ENCODE data around the gene PPP2R2D.

The PPP2R2D gene

DNA sequence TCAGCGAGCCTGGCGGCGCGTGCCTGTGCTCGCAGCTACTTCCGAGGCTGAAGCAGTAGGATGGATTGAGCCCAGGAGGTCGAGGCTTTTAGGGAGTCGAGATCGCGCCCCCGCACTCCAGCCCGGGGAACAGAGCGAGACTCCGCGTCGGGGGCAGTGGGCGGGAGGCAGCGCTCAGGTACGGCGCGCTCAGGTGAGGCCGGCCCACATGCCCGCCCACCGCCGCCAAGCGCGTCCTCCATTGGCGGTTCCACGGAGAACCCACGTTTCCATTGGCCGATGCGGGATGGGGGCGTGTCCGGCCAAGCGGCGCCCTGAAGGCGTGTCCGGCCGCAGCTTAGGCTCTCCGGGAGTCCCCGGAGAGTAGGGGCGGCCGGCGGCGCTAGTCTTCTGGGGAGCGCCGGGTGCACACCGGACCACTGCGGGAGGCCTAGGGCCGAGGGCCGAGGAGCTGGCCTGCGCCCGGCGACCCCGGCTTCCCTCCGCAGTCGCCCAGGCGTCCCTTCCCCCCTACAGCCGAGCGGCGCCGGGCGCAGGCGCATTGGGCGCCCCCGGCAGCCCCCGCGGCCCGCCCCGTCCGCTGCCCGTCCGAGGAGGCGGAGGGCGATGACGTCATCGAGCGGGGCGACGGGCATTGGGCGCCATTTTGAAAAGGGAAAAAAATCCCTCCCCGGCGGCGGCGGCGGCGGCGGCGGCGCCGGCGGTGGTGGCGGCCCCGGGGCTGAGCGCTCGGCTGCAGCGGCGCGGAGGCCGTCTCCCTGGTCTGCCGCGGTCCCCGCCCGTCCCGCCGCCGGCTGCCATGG is at the start of gene PPP2R2D:
TSS of gene PPP2R2D (plus strand) at position 659 of the 803 bp plus-strand sequence. CDS start at position 800, 141 bp downstream.
- peak; percentile 93 for DNase-seq (ENCODE audit: low read depth)

DNA sequence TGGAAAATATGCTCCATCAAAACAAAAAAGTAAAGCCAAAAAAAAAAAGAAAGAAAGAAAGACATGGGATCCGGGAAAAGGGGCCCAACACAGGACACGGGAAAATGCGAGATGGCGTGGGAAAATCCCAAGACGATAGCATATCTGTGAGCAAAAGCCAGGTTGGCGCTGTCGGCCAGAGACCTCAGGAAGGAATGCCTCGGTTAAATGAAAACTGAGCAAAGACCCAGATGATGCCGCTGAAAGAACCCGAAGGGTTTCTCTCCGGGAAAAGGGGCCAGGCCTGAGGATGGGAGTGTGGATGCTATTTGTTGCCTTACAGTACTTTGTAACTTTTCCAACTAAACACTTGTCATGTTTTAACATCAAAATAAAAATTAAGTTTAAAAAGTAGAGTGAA is 49.5 kb upstream of the PPP2R2D start:
- no peak for DNase-seq (ENCODE audit: low read depth)

DNA sequence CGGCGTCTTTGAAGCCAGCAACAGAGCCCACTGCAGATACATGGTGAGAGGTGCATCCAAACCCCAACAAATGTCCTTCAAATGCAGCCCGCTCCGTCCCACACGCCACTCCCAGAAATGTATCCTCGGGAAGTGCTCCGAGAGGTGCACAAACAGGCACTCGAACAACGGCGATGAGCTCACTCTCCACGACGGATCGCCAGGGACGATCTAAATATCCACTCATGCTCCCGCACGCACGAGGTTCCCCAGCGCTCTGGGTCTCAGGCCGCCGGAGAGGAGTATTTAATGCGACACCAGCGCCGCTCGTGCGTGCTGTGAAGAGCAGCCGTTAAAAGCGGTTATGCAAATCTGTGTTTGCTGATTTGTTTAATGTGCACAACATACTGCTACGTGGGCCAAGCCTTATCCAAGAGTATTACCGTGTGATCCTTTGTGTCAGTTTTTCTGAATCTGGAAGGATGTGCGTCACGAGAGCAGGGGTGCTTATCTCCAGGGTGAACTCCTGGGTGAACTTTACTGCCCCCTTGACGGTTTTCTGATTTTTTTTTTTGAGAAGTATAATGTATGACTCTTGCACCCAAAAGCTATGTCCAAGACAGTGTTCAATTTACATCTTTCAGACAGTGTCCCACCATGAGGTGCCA is 48.5 kb upstream of the PPP2R2D start:
- DNase-seq (ENCODE audit: low read depth), result no peak

DNA sequence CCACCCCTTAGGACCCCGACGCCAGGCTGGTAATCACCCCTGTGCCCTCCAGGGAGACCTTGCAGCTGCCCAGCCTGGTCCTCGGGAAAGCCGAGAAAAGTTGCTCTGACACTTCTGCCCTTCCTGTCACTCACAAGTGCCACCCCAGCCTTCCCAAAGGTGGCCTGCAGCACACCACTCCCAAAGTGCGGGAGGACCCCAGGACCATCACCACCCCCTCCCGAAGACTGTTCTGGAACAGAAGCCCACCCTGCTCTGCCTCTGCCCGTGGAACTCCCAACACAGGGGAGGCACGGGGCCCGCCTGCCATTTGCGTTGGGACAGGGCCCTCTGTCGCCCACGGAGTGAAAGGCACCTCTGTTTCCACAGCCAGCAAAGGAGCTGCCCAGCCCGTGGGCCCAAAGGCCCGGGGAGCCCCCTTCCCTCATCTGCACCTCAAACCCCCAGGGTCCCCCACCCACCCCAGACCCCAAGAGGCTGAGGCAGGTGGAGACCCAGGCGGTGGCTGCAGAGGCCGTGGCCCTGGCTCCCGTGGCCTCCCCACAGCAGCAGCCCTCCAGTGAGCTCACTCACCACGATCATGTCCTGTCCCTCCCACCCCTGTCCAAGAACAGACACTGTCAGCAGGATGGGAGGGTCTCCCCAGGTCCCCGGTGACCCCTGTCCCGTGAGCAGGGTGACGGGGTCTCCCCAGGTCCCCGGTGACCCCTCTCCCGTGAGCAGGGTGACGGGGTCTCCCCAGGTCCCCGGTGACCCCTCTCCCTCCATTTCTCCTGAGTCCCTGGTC is 47.8 kb upstream of the PPP2R2D start:
- DNase-seq (ENCODE audit: low read depth), result no peak

DNA sequence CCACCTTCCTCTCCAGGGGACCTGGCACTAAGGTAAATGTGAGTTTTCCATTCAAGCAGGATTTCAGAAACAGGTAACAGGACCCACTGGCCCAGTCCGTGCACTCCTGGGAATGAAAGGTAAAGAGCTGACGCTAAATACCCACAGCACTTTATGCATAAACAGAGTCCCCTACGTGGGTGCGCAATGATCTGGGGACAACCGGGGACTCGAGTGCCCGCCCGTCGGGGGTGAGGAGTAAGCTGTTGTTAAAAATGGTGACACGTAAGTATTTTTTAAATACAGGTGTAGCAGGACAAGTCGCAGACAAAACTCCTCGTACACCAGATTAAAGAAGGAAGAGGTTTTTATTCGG is 47.2 kb upstream of the PPP2R2D start:
- no peak for DNase-seq (ENCODE audit: low read depth)

DNA sequence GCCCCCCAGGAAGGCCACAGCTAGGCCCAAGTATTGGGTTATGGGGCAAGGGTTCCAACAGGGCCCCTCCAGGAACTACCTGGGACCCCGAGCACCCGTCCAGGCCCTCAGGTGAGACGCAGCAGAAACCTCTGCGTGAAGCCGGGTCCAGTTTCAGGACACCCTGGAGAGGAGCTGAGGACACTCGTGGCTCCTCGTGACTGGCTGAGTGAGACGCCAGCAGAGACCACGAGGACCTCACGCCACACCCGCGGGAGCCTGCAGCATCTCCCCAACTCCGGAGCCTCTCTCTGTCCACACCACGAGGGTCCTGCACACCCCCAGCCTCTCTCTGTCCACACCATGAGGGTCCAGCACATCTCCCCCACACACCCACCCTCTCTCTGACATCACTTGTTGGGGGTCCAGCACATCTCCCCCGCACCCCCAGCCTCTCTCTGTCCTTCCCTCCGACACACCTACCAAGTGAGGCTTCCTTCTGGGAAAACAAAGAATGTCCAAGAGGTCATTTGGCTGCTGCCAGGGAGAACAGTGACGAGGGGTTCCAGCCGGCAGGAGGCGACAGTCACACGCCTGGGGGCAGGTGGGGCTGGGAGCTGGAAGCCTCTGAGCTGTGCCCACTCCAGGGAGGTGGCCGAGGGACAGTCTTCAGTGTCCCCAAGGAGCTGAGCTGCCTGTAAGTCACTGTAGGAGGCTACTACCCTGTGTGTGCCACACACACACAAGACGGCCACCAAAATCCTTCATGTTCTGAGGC is 46.1 kb upstream of the PPP2R2D start:
- no peak for DNase-seq (ENCODE audit: low read depth)

DNA sequence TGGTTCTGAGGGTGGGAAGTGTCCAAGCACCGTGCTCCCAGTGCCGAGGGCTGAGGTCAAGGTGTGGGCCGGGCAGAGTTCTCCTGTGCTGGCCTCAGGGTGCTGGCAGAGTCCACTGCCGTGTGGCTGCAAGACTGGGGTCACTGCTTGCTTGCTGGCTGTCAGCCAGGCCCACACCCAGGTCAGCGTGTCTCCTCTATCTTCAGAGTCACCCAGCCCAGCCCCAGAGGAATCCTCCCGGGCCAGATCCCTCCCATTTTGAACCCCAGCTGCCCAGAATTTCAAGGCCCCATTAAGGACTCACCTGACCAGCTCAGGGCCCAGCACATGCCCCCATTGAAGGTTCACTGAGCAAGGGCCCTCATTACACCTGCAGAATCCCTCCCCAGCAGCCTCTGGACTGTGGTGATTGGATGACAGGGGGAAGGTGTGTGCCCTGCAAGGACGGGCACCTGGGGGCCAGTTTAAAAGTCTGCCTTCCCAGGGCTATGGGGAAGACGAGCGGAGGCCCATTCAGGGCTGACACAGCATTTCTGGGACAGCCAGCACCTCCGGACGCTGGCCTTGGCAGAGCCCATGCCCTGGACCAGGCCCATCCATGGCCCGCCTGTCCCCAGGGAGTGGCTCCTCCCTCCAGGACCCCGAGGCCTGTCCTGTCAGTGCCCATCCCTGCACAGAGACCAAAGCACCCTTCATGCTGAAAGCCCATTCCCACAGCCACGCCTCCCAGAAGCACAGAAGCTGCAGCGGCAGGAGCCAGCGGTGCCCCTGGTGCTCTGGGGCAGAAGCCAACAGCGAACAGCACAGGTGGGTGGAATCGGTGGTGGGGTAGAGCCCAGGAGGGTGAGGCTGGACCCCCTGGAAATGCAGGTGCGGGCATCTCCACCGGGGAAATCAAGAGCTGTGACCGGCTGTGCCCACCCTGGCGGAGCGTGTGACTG is 45.1 kb upstream of the PPP2R2D start:
- DNase-seq (ENCODE audit: low read depth), result no peak

DNA sequence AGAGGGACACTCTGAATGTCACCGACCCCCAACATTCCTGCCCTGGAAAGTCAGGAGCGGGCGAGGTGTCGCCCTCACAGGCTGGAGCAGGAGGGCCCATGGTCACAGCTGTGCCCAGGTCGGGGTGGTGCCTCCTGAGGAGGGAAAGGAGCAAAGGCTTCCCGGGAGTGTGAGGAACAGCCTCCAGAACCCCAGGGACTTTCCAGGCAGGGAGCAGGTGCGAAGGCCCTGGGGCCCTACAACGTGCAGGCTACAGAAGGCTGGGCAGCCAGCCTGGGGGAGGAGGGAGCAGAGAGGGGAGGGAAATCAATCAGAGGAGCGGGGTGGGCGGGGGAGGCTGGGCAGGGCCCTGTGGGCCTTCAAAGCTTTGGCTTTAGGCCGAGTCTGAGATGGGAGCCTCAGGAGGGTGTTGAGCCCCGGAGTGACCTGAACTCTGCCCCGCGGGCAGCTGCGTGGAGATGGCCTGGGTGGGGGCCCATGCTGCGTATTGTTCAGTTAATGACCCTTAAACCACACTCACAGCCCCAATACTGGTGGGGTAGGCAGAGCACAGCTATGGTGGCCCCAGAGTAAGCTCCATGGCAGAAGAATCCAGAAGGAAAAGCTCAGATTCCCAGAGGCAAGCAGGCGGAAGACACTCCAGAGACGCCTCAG is 44.2 kb upstream of the PPP2R2D start:
- DNase-seq (ENCODE audit: low read depth), result no peak

DNA sequence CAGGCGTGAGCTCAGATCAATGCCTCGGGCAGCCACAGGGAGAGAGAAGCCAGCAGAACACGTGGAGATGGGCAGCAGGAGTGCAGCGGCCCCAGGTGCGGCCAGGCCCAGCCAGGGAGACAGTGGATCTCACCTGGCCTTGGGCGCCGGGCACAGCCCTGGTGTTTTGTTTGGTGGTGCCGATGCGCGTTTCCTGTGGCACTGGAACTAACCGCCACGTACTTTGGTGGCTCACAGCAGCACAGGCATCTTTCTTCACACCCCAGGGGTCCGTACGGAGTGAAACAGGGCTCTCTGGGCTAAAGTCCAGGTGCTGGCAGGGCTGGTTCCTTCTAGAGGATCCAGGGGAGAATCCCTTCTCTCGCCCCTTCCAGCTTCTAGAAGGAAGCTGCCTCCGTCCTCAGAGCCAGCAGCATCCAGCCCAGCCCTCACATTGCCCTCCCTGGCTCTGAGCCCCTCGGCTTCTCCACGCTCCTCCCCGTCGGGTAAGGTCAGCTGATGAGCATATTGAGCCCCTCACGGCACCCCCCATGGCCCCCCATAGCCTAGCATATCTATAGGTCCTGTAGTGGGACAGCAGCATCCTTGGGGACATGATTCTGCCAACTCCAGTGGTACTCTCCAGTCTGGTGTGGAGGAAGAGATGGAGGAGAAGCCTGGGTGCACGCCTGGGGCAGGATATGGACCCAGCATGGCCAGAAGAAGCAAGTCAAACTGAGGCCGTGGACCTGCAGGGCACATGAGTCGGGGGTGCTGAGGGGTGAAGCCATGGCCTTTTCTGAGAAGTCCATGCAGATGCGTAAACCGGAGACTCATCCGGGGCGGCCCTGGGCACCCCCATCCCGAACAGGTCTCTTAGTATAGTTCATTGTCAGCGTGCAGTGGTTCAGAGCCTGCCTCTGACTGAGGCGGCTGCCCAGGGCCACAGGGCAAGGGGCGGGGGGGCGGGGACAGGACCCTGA is 43.4 kb upstream of the PPP2R2D start:
- no peak for DNase-seq (ENCODE audit: low read depth)

DNA sequence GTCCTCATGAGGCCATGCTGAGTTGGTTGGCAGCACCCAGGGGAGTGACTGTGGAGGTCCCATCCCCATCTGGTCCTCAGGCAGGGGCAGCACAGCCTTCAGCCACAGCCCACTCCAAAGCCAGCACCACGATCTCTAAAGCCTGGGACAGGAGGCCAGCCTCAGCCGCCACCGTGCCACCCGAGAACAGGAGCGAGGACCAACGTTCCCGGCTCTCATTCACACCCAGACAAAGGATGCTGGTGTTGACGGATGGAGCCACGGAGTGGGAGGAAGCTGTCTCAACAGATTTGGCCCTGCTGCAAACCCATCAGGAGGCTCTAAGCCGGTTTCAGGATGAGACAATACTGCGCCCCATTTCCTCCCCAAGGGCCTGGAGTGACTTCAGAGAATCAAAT is 42.7 kb upstream of the PPP2R2D start:
- DNase-seq (ENCODE audit: low read depth), result no peak

DNA sequence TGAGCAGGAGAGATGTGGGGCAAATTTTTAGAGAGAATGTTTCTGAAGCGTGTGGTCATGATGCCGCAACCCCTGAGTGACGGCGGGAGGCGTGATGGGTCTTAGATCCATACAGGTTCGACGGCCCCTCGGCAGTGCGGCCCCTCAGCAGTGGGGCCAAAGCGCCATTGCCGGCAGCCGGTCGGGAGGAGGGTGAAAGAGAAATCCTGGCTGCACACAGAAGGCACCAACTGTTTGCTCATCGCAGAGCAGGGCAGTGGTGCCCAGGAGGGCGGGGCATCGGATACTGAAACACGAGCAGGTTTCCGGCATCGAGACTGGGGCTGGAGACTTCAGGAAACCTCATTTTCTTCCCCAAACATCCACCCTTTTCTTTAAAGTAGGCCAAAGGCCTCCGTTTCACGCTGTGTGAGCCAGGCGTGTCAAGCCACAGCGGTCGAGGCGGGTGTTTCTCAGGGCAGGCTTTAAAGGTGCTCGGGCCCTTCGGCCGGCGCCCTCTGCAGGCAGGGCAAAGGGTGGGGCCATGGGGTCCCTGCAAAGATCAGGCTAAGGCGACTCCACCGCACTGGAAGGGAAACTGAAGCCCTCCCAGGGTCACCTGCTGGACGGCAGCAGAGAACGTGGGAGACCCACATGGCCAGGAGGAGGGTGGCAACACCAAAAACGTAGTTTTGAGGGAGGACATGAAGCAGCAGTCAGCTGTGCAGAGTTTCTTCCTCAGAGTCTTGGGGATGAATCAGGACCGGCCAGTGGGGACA is 42.0 kb upstream of the PPP2R2D start:
- no peak for DNase-seq (ENCODE audit: low read depth)

DNA sequence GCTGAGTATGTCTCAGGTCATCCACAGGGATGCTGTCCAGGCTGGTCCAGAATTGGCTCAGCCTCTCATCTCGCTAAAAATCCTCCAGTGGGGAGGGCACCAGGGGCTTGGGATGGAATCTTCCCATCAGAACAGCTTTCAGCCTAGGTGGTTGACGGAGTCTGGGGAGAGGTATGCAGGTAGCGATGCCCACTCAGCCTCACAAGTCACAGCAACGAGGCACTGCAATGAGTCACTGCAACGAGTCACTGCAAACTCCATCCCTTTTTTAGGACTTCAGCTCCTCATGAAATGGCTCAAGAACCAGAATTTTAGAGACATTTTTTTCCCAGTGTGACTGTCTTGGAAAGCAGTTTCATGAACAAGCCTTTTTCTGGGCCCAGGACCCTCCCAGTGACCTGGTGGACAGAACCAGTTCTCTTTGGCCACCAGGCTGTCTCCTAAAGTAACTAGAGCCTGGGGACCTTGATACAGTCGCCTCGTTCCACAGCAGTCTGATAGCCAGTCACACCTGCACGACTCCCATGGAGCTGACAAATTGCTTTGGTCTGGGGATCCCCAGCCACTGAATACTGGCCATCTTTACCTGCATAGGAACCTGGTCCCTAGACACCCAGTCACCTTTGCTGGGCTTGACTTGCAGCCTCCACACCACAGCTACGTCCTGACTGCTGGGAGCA is 41.3 kb upstream of the PPP2R2D start:
- DNase-seq (ENCODE audit: low read depth), result no peak

DNA sequence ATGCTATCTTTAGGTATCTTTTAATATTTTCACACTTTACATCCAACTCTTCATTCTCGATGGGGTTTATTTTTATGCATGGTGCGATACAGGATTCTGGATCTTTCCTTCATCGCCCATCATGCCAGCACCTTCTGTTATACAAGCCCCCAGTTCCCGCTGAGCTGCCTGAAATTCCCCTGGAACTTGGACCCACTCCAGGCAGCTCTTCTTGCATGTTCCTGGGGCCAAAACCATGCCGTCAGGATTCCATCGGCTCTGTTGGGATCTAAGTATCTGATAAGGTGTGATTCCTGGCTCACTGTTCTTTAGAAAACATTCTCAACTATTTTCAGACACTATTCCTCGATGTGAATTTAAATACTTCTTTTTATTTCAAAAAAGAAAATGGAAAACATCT is 40.5 kb upstream of the PPP2R2D start:
- no peak for DNase-seq (ENCODE audit: low read depth)

DNA sequence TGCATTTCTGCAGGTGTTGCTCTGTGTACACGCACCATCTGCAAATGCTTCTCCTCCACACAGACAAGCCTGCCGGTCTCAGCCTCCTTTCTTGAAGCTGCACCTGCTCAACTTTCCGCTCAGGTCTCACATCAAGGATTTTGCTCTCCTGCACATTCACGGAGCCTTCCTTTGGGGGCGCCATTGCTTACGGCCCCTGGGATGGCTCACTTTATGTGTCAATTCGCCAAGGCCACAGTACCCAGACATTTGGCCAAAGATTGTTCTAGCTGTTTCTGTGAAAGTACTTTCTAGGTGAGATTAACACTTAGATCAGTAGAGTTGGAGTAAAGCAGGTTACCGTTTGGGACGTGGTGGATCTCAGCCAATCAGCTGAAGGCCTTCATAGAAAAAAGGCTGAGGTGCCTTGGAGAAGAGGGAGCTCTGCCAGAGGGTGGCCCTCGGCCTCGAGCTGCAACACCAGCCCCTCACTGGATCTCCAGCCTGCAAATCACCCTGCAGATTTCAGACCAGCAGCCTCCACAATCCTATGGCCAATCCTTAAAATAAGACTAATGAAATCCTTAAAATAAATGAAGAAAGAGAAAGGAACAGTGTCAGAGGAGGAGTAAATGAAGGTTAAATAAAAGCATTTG is 39.9 kb upstream of the PPP2R2D start:
- DNase-seq (ENCODE audit: low read depth), result no peak

DNA sequence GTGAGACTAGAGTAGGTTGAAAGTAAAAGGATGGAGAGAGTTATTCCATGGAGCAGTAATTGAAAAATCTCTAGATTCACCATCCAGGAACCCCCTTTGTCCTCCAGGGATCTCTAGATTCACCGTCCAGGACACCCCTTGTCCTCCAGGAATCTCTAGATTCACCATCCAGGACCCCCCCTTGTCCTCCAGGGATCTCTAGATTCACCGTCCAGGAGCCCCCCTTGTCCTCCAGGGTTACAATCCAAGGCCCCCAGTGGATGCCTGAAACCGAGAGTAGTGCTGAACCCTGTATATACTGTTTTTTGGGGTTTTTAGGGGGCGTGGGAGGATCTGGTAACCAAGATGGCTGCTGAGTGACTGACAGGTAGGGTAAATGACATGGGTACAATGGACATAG is 38.3 kb upstream of the PPP2R2D start:
- DNase-seq (ENCODE audit: low read depth), result no peak

DNA sequence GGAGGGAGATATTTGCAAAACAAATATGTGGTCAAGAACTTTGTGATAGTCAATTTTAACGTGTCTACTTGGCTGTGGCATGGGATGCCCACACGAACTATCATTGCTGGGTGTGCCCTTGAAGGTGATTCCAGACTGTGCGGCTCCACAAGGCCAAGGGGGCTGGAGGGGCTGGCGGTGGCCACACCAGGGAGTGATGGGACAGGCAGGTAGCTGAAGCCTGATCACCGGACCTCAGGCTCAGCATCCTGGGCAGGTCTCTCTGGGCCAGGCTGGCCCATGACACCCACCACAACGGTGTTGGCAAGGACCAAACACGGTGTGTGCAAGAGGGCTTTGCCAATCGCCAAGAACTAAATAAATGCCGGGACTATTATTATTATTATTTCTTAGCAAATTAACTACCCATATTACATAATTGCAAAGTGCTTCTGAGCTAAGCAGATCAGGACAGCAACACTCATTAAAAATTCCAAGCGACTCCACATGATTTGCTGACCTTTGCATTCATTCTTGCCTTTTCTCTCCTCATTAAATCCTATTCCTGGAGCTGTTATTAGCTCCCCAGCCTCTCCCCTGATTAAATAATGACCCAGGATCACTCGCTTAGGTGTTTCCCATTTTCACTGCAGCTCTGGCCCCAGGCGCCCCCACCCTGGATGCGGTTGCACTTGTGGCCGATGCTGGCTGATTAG is 35.4 kb upstream of the PPP2R2D start:
- DNase-seq (ENCODE audit: low read depth), result no peak

DNA sequence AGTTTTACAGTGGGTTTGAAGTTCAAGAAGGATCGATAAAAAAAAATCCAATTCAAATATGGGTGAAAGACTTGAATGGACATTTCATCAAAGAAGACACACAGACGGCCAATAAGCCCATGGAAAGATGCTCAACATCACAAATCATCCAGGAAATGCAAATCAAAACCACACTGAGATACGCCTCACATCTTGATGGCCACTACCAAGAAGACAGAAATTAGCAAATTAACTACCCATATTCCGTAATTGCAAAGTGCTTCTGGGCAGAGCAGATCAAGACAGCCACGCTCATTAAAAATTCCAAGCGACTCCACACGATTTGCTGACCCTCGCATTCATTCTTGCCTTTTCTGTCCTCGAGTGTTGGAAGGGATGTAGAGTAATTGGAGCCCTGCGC is 34.1 kb upstream of the PPP2R2D start:
- DNase-seq (ENCODE audit: low read depth), result no peak
